ENCODE results near the gene DSG4. TPM values are rescaled to one million over a fixed set of nuclear protein-coding genes. Genes with fewer than 3 reads are reported as not detected.

Gene DSG4
- total RNA-seq, 1 donor from 2014 or later: not detected

- no peak for TF ChIP-seq CTCF (conservative IDR thresholded peaks at IDR 0.05; ENCODE audit: low read depth, low read length)
- DNase-seq (ENCODE audit: low read depth): no peak
- no peak overlapping the region for H3K4me3 ChIP-seq (ENCODE audit: low read depth, low read length)
Measured at GRCh38 chr18:31407649-31408048, 31.1 kb downstream of the DSG4 start.

- no peak for DNase-seq (ENCODE audit: low read depth)
- no peak for TF ChIP-seq CTCF (conservative IDR thresholded peaks at IDR 0.05; ENCODE audit: low read depth, low read length)
Measured at GRCh38 chr18:31409276-31409675, 32.7 kb downstream of the DSG4 start.

GRCh38 chr18:31410716-31411483, 34.3 kb downstream of the DSG4 start:
- H3K4me3 ChIP-seq (ENCODE audit: low read depth, low read length): no peak overlapping the region
- no peak for TF ChIP-seq CTCF (conservative IDR thresholded peaks at IDR 0.05; ENCODE audit: low read depth, low read length)
- DNase-seq (ENCODE audit: low read depth): no peak

More at GRCh38 chr18:31409276-31409675, 32.7 kb downstream of the DSG4 start:
- H3K4me3 ChIP-seq (ENCODE audit: low read depth, low read length): no peak overlapping the region

- no peak for DNase-seq (ENCODE audit: low read depth)
- H3K4me3 ChIP-seq (ENCODE audit: low read depth, low read length): no peak overlapping the region
- TF ChIP-seq CTCF (conservative IDR thresholded peaks at IDR 0.05; ENCODE audit: low read depth, low read length): no peak
Measured at GRCh38 chr18:31413137-31413536, 36.6 kb downstream of the DSG4 start.

GRCh38 chr18:31417850-31418249, 41.3 kb downstream of the DSG4 start:
- no peak for TF ChIP-seq CTCF (conservative IDR thresholded peaks at IDR 0.05; ENCODE audit: low read depth, low read length)
- H3K4me3 ChIP-seq (ENCODE audit: low read depth, low read length): no peak overlapping the region
- DNase-seq (ENCODE audit: low read depth): no peak

- H3K4me3 ChIP-seq (ENCODE audit: low read depth, low read length): no peak overlapping the region
- no peak for DNase-seq (ENCODE audit: low read depth)
- no peak for TF ChIP-seq CTCF (conservative IDR thresholded peaks at IDR 0.05; ENCODE audit: low read depth, low read length)
Measured at GRCh38 chr18:31419457-31419932, 42.9 kb downstream of the DSG4 start.

- no peak for TF ChIP-seq CTCF (conservative IDR thresholded peaks at IDR 0.05; ENCODE audit: low read depth, low read length)
- no peak overlapping the region for H3K4me3 ChIP-seq (ENCODE audit: low read depth, low read length)
- DNase-seq (ENCODE audit: low read depth): no peak
Measured at GRCh38 chr18:31420032-31420431, 43.5 kb downstream of the DSG4 start.
